Mucosa of rectum (tissue), 2 donors: ENCODE measurements around the gene BRCA2.

Source experiments
- H3K27ac ChIP-seq, 2 donors: one replicate each; pipeline ENCODE4 v1.7.0; 2013; ENCODE audit warnings: inconsistent platforms in 2 of 2, low read depth in 2 of 2, low read length in 2 of 2
- H3K27me3 ChIP-seq, 2 donors: one replicate each; pipeline ENCODE4 v1.7.0; 2013; ENCODE audit warnings: low read length in 2 of 2; ENCODE audit not compliant: control insufficient read depth in 2 of 2, insufficient read depth in 2 of 2
- H3K36me3 ChIP-seq, 2 donors: one replicate each; pipeline ENCODE4 v1.7.0; 2013; ENCODE audit warnings: low read length in 2 of 2; ENCODE audit not compliant: control insufficient read depth in 2 of 2, insufficient read depth in 2 of 2
- H3K4me1 ChIP-seq, 2 donors: one replicate each; pipeline ENCODE4 v1.7.0; 2013; ENCODE audit warnings: low read length in 2 of 2, mild to moderate bottlenecking in 1 of 2; ENCODE audit not compliant: control insufficient read depth in 2 of 2, insufficient read depth in 2 of 2
- H3K4me3 ChIP-seq, 2 donors: one replicate each; pipeline ENCODE4 v1.7.0; 2013; ENCODE audit warnings: low read length in 2 of 2
- H3K9ac ChIP-seq, 2 donors: one replicate each; pipeline ENCODE4 v1.7.0; 2013; ENCODE audit warnings: low read length in 2 of 2, low read depth in 1 of 2, mild to moderate bottlenecking in 1 of 2
- H3K9me3 ChIP-seq, 2 donors: one replicate each; pipeline ENCODE4 v1.7.0; 2013; ENCODE audit warnings: low read length in 2 of 2; ENCODE audit not compliant: control insufficient read depth in 2 of 2
- donor health status: healthy.
- donor health status: Normal muscosa, but diverticular disease.

The BRCA2 gene, protein sequence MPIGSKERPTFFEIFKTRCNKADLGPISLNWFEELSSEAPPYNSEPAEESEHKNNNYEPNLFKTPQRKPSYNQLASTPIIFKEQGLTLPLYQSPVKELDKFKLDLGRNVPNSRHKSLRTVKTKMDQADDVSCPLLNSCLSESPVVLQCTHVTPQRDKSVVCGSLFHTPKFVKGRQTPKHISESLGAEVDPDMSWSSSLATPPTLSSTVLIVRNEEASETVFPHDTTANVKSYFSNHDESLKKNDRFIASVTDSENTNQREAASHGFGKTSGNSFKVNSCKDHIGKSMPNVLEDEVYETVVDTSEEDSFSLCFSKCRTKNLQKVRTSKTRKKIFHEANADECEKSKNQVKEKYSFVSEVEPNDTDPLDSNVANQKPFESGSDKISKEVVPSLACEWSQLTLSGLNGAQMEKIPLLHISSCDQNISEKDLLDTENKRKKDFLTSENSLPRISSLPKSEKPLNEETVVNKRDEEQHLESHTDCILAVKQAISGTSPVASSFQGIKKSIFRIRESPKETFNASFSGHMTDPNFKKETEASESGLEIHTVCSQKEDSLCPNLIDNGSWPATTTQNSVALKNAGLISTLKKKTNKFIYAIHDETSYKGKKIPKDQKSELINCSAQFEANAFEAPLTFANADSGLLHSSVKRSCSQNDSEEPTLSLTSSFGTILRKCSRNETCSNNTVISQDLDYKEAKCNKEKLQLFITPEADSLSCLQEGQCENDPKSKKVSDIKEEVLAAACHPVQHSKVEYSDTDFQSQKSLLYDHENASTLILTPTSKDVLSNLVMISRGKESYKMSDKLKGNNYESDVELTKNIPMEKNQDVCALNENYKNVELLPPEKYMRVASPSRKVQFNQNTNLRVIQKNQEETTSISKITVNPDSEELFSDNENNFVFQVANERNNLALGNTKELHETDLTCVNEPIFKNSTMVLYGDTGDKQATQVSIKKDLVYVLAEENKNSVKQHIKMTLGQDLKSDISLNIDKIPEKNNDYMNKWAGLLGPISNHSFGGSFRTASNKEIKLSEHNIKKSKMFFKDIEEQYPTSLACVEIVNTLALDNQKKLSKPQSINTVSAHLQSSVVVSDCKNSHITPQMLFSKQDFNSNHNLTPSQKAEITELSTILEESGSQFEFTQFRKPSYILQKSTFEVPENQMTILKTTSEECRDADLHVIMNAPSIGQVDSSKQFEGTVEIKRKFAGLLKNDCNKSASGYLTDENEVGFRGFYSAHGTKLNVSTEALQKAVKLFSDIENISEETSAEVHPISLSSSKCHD (N-terminal part only)

GRCh38 chr13:32315238-32316027 is at the start of gene BRCA2, which contains the start of gene ZAR1L:
TSS of gene BRCA2 (plus strand) at chr13:32315508. CDS start at chr13:32316461, 953 bp downstream.
TSS of gene ZAR1L (minus strand) at chr13:32315363. CDS start at chr13:32311925, 3,438 bp downstream.
- no peaks in the 10 kb centered on the region for H3K27me3 ChIP-seq
- H3K4me1 ChIP-seq: peaks cover 0 to 2% of the 10 kb centered on the region in 2 donors
- no peaks in the 10 kb centered on the region for H3K9me3 ChIP-seq
- H3K4me3 ChIP-seq: peak within 1 kb of the TSS; percentile 81 to 96
- H3K9ac ChIP-seq: peak within 1 kb of the TSS; percentile 93 to 97
- peak within 1 kb of the TSS; percentile 92 to 97 for H3K27ac ChIP-seq
- no peaks in the 10 kb centered on the region for H3K36me3 ChIP-seq

DNA sequence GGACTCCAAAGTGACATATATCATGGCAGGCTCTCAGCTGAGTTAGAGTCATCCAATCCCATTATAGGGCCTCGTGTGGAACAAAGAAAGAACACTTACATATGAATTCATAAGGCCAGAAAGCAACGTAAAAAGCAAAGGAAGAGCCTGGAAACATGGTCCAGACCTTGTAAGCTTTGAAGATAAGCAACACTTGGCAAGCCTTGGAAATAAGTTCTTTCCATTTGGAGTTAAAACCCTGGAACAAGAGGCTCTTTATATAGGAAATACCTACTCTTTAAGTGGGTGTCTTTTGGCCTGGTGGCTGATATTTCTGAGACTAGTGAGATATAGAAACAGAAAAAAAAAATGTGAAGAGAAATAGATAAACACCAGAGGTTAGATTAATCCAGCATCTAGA is 49.6 kb upstream of the BRCA2 start:
- Histone ChIP-seq H3K9ac (no peak overlapping the region), H3K4me1 (no peaks in the 10 kb centered on the region), H3K4me3 (no peak overlapping the region), H3K27ac (no peak overlapping the region), H3K27me3 (no peaks in the 10 kb centered on the region), H3K9me3 (no peaks in the 10 kb centered on the region), H3K36me3 (peaks cover 0 to 2% of the 10 kb centered on the region in 2 donors)

DNA sequence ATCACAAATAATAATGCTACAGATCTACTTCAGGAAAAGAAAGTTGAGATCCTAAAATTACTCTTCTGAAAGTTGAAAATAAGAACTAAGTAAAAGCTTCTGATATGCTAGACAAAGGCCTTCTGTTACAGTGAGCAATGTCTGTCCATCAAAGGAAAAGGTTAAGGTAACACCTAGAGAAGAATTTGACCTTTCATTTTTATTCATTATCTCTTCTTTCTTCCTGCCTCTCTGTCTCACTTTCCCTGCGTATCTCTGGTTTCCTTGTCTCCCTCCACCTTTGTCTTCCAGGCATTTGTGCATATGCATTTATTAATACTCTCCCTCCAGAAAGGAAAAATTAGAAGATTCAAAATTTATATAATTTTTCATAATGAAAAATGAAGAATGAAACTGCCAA is 49.2 kb upstream of the BRCA2 start:
- Histone ChIP-seq H3K27me3 (no peaks in the 10 kb centered on the region), H3K36me3 (peaks cover 0 to 2% of the 10 kb centered on the region in 2 donors), H3K27ac (no peak overlapping the region), H3K9me3 (no peaks in the 10 kb centered on the region), H3K4me3 (no peak overlapping the region), H3K9ac (no peak overlapping the region), H3K4me1 (no peaks in the 10 kb centered on the region)

GRCh38 chr13:32267836-32268439 is 47.4 kb upstream of the BRCA2 start:
- Histone ChIP-seq H3K27me3 (no peaks in the 10 kb centered on the region), H3K4me3 (no peak overlapping the region), H3K36me3 (no peaks in the 10 kb centered on the region), H3K4me1 (no peaks in the 10 kb centered on the region), H3K9ac (no peak overlapping the region), H3K9me3 (no peaks in the 10 kb centered on the region), H3K27ac (no peak overlapping the region)

GRCh38 chr13:32272021-32272683 is 43.2 kb upstream of the BRCA2 start:
- H3K4me1 ChIP-seq: no peaks in the 10 kb centered on the region
- H3K27me3 ChIP-seq: no peaks in the 10 kb centered on the region
- no peaks in the 10 kb centered on the region for H3K9me3 ChIP-seq
- no peak overlapping the region for H3K4me3 ChIP-seq
- H3K36me3 ChIP-seq: peaks cover 0 to 3% of the 10 kb centered on the region in 2 donors
- H3K9ac ChIP-seq: no peak overlapping the region
- no peak overlapping the region for H3K27ac ChIP-seq

DNA sequence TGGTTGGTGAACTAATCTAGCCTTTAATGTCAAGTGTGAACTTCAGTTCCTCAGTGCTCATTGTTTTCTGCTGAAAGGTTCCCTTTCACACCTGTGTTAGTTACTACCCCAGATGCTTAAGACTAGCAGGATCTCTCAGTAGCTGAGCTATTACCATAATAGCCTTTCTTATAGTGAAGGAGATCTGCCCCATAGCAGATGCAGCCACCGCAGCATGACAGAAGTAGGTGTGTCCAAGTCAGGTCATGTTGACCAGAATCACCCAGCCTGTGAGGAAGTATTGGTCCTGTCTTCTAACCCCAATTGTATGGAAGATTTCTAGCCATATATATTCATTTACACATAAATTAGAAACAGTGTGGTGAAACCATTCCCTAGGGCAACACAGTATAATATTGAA is 37.5 kb upstream of the BRCA2 start:
- Histone ChIP-seq H3K4me3 (no peak overlapping the region), H3K27me3 (no peaks in the 10 kb centered on the region), H3K9ac (no peak overlapping the region), H3K4me1 (no peaks in the 10 kb centered on the region), H3K36me3 (peaks cover 0 to 3% of the 10 kb centered on the region in 2 donors), H3K9me3 (no peaks in the 10 kb centered on the region), H3K27ac (no peak overlapping the region)

DNA sequence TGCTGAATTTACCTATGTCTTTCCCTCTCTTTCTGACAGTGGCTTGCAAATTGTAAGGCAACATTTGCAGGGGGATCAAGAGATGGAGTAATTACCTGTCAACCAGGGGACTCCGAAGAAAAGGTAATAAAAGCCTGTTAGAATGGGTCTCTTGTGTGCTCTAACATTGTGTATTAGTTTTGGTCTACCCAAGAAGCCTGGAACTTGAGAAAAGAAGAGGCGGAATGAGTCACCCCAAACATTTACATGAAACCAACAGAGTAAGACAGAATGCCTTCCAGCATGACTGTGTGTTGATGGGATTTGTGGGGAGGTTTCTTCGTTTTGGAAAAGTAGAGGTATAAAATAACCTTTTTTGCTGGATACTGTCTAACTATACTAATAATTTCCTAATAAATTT is 36.9 kb upstream of the BRCA2 start:
- H3K4me1 ChIP-seq: no peaks in the 10 kb centered on the region
- H3K9ac ChIP-seq: no peak overlapping the region
- H3K4me3 ChIP-seq: no peak overlapping the region
- no peaks in the 10 kb centered on the region for H3K27me3 ChIP-seq
- H3K9me3 ChIP-seq: no peaks in the 10 kb centered on the region
- peaks cover 0 to 3% of the 10 kb centered on the region in 2 donors for H3K36me3 ChIP-seq
- no peak overlapping the region for H3K27ac ChIP-seq

DNA sequence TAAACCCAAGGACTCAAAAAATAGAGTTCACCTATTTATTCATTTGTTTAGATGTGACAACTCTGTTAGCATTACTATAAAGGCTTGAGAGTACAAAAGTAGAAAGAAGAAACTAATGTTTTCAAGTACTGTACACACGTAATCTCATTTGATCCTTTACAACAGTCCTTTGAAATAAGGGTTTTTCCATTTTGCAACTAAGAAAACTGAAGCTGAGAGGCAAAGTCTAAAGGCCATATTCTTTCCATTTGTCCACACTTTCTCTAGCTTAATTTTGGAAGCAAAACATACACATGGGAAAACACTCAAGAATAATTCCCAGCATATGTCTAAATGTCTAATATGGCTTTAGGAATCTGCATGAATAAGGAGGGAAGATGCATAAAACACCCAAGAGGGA is 34.2 kb upstream of the BRCA2 start:
- Histone ChIP-seq H3K4me3 (no peak overlapping the region), H3K4me1 (no peaks in the 10 kb centered on the region), H3K36me3 (no peaks in the 10 kb centered on the region), H3K9me3 (no peaks in the 10 kb centered on the region), H3K9ac (no peak overlapping the region), H3K27me3 (no peaks in the 10 kb centered on the region), H3K27ac (no peak overlapping the region)
